Activated CD4-positive, alpha-beta T cell treated with anti-CD3 and anti-CD28 coated beads, Interleukin-2, amount 50 U/mL, for 24 hours (primary cell): ENCODE data around the gene ASTN2.

Experiments used
- DNase-seq, 2 donors: peaks; one replicate each; pipeline ENCODE4 v3.0.0-alpha.2; 2020; ENCODE audit warnings: low read depth in 1 of 2, low spot score in 1 of 2

Gene ASTN2

DNA sequence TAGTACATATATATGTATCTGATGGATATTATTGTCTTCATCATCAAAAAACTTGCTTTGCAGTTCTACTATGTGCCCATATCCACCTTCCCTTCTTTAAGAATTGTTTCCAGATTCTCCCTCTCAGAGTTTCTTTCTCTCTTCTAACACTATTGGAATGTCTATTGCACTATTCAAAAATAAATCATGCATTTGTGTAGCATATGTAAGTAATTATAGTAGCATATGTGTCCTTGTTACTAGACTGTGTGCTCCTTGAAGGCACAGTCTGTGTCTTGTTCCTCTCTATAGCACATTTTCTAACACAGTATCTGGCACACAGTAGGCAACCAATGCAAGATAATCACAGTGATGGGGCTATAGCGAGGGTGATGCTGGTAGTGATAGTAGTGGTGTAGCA is 771.2 kb downstream of the ASTN2 start:
- no peak for DNase-seq

- no peak for DNase-seq
Observed at GRCh38 chr9:116641292-116642059, 773.4 kb downstream of the ASTN2 start.

- no peak for DNase-seq
Observed at GRCh38 chr9:116639251-116639741, 775.6 kb downstream of the ASTN2 start.

DNA sequence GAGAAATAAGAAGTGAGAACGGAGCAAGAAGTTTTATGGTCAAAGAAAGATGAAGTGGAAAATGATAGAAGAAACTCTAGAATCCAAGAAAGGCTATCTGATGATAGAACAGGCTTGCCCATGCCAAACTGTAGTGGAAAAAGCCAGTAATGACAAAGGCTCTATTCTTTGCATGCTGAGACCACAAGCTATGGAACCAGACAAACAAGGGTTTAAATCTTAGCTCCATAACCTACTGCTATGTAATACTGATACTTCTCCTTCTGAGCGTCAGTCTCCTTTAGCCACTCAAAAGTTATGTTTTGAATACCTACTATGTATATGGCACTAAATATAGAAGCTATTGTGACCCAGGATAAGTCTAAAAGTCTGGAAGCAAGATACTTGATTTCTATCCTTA is 778.9 kb downstream of the ASTN2 start:
- DNase-seq = no peak

- no peak for DNase-seq
Observed at GRCh38 chr9:116632990-116633838, 781.6 kb downstream of the ASTN2 start.

GRCh38 chr9:116629634-116630033 is 785.2 kb downstream of the ASTN2 start:
- DNase-seq = no peak

DNA sequence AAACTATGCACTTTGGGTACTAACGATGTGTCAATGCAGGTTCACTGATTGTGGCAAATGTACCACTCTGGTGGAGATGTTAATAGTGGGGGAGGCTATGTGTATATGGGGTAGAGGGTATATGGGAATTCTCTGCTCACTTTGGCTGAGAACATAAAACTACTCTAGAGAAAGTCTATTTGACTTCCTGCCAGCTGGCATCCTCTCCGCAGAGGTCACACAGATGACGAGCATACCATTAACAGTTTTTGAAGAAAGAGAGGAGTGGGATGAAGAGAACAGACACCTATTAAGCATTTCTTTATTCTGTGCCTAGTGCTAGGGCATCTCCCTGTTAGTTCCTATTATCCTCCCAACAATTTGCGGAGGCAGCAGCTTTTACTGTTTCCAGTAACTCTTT is 786.1 kb downstream of the ASTN2 start:
- no peak for DNase-seq

GRCh38 chr9:116627433-116627832 is 787.4 kb downstream of the ASTN2 start:
- no peak for DNase-seq

DNA sequence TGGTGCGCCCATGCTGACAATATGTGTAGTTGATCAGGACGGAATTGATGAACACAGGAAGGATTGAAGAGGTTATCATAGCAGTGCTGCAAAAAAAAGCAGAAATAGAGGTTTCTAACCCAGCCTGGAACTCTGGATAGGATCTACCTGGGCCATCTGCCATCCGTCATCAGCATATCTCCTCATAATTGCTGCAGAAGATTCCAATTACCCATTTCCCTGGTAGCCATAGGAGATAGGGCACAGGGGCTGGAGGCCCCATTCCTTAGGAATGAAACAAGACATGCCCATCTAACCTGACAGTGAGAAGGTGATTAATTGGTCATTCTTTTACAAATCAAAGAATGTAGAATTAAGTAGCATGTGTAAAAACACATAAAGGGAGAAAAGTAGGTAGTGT is 788.1 kb downstream of the ASTN2 start:
- no peak for DNase-seq

DNA sequence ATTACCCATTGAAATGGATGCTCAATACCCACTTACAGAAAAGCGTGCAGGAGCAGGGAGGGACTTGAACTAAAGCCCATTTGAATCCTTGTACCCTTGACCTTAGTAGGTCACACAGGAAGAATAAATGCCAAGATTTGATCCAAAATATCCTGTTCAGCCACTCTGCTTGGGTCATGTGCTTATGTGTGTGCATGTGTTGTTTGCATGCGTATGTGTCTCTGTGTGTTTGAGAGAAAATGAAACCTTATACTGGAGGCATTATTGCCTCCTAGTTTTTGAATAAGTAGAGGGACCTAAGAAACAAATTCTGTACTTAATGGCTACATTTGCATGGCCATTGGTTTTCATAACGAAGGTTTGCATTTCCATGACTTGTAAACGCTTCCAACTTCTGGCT is 791.1 kb downstream of the ASTN2 start:
- DNase-seq = no peak

DNA sequence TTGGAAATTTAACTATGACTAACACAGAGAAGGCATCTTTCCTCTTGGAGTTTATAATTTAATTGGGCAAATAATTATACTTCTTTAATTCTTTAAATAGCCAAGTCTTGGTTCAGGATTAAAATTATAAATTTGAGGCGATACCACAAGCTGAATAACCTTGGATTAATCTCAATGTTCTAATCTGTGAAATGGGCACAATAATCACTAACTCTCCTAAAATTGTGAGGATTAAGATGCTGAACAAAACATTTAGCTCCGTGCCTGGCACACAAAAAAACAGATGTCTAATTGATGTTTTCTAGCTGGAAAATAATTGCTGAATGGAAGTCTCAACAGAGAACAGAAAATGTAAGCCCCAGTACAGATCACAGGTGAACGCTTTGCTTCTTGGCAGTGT is 797.5 kb downstream of the ASTN2 start:
- DNase-seq = no peak

GRCh38 chr9:116616304-116616914 is 798.4 kb downstream of the ASTN2 start:
- DNase-seq = no peak

GRCh38 chr9:116608064-116608463 is 806.8 kb downstream of the ASTN2 start:
- DNase-seq = no peak

- no peak for DNase-seq
Observed at GRCh38 chr9:116605904-116606341, 808.9 kb downstream of the ASTN2 start.

DNA sequence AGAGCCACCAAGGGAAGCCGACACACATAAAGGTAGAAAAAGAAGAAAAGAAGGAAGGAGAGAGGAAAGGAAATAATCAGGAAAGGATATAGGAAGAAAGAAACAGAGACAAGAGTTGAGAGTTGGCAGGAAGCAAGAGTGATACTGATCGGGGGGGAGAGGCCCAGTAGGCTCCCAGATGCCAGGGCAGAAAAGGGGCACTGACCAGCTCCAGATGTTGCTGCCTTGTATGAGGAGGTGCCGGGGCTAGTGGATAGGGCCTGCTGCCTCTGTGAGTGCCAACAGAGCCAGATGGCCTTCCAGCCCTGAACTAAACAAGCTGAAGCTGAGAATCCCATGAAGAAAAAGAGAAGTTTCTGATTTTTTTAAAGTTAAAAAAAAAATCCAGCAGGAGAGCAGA is 809.8 kb downstream of the ASTN2 start:
- no peak for DNase-seq

DNA sequence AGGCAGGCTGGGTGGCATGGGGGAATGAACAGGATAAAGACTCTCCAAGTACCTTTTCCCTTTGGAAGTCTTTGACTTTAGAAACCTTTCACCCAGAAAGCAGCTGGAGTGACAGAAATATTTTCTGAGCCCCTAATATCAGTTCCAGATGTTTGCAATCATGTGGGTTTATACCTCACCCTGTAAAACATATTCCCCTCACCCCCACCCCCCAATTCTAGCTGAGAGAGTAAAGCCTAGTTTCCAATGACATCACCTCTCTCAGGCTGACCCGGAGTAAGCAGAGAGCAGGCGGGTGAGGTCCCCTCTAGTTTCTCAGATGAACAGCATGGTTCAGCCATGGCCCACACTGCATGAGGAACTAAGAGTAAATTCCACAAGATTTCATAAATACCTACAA is 810.6 kb downstream of the ASTN2 start:
- DNase-seq = no peak

DNA sequence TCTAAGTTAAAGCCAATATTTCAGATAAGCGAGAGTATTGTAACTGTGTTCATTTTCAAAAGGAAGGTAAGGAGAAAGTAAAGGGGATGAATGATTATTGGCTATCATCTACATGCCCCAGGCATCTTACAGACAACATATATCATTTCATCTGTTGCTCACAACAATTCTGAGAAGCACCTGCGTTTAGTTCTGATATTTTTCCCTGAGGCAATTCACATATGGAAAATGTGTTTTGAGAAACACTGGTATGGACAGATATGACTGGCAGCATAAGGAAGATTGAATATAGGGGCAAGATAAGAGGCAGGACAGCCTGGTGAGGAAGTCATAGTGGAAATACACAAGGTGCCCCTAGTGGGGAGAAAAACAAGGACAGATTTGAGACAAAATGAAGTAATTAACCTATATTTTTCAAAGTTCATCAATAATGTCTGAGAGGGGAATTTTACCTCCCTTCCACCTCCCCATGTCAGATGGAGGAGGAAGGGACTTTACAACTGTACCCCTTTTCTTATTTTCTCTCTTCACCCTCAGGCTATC is 815.4 kb downstream of the ASTN2 start:
- no peak for DNase-seq

DNA sequence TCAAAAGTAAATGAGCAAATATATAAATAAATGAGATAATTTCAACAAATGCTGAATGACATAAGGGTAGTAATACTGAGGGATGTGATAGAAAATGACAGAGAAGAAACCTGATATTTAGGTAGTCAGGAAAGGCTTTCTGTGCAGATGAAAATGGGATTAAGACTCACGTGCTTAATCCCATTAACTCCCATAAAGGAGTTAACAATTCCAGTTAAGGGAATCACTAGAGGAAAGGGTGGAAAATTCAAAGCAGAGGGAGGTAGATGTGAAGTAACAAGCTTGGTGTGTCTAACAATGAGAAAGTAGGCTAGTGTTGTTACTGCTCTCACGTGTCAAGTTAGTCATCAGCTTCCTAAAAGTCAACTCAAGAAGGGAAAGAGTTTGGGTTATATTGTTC is 818.2 kb downstream of the ASTN2 start:
- no peak for DNase-seq

GRCh38 chr9:116594547-116594946 is 820.3 kb downstream of the ASTN2 start:
- DNase-seq = no peak

- DNase-seq = no peak
Observed at GRCh38 chr9:116592970-116593369, 821.9 kb downstream of the ASTN2 start.
